Melanocyte of skin (primary cell): ENCODE measurements around the gene TSC22D4. TPM values are rescaled to one million over a fixed set of nuclear protein-coding genes. Genes with fewer than 3 reads are reported as not detected.

ENCODE experiments used
- total RNA-seq, 2 donors: library from RNA; depleted of rRNA; stranded (reverse); fragments of >200 nt; gene quantifications; 2 replicates each; pipeline ENCODE4 v1.2.3, GENCODE V29; 2012

TSC22D4 gene
- 10 to 100 TPM; 38.0 to 46.1 TPM for total RNA-seq

DNA sequence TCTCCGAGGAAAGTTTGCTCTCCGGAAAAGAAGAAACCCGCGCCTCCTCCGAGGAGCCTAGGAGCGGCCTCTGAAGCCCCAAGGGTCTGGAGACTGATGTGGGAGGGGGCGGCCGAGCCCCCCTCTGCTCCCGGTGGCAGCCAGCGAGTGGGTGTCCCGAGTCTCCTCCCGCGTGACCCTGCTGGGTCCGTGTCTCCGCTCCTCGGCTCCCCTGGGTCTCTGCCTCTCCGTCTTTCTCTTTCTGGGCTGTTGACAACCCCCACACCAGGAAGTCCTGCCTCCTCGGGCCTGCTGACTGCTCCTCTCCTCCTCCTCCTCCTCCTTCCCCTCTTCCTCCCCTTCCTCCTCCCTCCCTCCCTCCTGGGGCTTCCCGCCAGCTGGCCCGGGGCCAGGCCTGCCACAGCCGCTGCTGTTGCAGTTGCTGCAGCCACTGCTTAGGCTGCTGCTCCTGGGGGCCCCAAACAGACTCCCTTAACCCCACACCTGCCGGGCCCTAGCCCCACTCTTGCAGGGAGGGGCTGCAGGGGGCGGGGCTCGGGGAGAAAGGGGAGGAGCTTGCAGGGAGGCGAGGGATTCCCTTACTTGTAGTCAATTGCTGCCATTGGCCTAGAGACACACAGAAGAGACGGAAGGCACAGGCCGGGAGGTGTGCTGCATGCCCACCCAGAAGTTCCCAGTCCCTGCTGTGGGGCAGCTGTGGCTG is at the start of gene TSC22D4:
Gene TSC22D4, minus strand, starts transcription at position 257 of the 703 bp plus-strand sequence. CDS start 1,176 bp downstream, outside the sequence.

DNA sequence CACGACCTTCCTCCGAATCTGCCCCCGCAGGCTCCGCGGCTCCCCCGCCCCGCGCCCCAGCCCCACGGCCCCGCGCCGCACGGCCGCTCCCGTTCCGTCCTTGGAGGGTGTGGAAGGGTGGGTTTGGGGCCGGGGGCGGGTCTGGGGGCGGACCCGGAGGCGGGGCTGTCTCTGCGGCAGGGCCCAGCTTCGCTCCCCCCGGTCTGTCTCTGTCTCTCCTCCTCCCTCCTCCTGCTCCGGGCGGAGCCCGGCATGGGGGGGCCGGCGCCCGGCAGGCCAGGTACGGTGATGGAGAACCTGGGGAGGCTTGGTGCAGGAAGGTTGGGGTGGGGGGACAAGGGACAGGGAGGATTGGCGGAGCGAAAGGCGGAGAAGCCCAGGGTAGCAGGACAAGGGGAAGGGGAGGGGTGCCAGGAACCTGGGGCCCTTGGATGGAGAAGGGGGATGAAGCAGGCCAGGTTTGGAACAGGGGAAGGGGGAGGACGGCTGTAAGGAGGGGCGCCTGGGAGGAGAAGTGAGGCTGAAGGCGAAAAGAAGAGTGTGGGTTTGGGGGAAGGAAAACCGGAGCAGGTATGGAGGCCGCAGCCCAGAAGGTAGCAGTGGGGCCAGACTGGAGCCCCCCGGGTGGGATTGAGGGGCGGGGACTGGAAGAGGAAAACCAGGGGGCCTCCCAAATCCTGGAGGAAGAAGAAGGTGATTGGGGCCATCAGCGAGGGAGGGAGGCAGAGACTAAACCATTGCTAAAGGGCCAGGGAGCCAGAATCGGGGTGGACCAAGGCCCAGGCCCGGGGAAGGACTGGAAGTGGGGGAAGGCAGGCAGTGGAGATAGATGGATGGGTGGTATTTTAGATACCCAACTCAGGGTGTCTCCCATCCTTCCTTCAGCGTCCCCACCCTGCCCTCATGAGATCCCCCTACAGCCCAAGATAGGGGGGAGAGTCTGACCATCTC is 5.0 kb upstream of the TSC22D4 start, which contains the start of gene NYAP1:
Gene NYAP1, plus strand, starts transcription at position 206 of the 951 bp plus-strand sequence. CDS start 1,385 bp downstream, outside the sequence.

DNA sequence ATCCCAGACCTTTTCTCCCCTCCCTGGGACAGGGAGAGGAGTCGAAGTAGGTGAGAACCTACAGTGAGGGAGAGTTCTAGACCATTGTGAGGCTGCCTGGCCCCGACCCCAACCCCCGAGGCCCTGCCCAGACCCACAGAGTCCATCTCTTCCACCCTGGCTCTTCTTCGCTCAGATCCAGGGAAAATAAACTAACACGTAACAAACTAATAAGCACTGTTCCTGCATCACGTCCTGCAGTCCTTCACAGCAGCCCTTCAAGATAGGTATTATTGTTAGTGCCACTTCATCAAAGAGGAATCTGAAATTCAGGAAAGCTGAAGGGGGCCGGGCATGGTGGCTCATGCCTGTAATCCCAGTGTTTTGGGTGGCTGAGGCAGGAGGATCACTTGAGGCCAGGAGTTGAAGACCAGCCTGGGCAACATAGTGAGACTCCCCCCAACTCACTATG is 14.8 kb downstream of the TSC22D4 start, which contains the start of gene SPACDR:
Gene SPACDR, minus strand, starts transcription at position 51 of the 451 bp plus-strand sequence. CDS start 235 bp downstream, outside the sequence.

DNA sequence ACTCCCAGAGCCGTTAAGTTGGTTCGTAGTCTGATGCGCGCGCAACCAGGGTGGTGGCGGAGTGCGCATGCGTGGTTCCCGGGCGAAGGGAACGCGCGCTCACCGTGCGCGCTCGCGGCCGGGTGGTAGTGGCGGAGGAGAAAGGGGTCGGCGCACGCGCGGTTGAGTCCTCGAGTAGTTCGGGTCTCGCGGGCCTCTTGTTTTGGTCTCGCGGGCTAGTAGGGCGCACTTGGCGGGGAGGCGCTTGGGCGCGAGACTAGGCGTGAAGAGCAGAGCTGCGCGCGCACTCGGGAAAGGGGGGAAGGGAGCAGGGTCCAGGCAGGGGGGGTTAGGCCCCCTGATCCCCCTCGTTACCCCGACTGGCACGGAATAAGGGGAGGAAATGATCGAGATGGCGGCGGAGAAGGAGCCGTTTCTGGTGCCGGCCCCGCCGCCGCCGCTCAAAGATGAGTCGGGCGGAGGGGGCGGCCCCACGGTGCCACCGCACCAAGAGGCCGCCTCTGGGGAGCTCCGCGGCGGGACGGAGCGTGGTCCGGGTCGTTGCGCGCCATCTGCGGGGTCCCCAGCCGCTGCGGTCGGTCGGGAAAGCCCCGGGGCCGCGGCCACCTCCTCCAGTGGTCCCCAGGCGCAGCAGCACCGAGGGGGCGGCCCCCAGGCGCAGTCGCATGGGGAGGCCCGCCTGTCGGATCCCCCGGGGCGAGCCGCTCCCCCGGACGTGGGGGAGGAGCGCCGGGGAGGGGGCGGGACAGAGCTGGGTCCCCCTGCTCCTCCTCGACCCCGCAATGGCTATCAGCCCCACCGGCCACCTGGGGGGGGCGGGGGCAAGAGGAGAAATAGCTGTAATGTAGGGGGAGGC is 49.1 kb downstream of the TSC22D4 start, which contains the start of gene MEPCE:
Gene MEPCE, plus strand, starts transcription at position 195 of the 856 bp plus-strand sequence. Its CDS starts 188 bp downstream, at position 383.

DNA sequence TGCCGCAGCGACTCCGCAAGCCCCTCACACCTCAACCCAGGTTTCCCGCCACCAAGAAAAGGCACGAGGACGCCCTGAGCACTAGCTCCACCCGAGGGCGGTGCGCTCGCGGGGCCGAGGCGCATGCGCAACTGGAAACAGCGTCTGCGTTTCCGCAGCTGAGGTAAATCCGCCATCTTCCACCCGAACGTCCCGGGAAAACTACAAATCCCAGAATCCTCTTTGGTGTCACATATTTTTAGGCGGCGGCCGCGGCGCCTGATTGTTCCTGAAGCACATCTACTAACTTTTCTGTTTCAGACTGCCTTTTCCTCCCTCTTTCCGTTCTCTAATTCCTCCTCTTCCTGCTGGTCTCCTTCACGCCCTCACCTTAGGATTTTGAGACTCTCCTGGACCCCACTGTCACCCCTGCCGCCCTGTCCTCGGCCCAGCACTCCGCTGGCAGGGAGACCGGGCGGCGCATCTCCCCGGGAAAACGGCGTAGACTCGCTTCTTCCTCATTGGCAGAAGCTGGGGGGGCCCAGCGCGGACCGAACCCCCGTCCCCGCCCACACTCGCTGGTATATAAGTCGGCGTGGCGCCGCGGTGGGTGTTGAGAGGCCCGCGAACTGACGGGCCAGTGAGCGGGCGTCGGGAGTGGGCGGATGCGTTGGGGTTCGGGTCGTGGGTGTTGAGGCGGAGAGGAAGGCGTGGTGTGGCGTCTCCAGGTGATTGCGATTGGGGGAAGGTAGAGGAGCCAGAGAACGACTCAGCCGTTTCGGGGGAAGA is 50.6 kb downstream of the TSC22D4 start, which contains the start of gene ZCWPW1:
Gene ZCWPW1, minus strand, starts transcription at position 505 of the 768 bp plus-strand sequence. CDS start 8,054 bp downstream, outside the sequence.

Other genes with a start within 250 kb of the TSC22D4 start
- not detected for gene SPDYE3, start 171.5 kb downstream of the TSC22D4 start, total RNA-seq
- 10 to 100 TPM; 12.7 to 21.0 TPM for gene PILRB, start 121.1 kb downstream of the TSC22D4 start, total RNA-seq
- gene PILRA, start 105.7 kb downstream of the TSC22D4 start, total RNA-seq = not detected
- gene ZCWPW1, start 50.5 kb downstream of the TSC22D4 start, total RNA-seq = 1 to 10 TPM in 1 of 2 donors, under 1 TPM in 1; 0.33 to 3.1 TPM
- gene MEPCE, start 49.4 kb downstream of the TSC22D4 start, total RNA-seq = 10 to 100 TPM; 24.3 to 28.6 TPM
- gene PPP1R35, start 42.7 kb downstream of the TSC22D4 start, total RNA-seq = 10 to 100 TPM; 15.8 to 22.6 TPM
- gene SPACDR, start 15.0 kb downstream of the TSC22D4 start, total RNA-seq = under 1 TPM in 1 of 2 donors, not detected in 1; 0.33 TPM
- under 1 TPM; under 0.01 to 0.33 TPM for gene NYAP1, start 4.7 kb upstream of the TSC22D4 start, total RNA-seq
- 10 to 100 TPM; 14.1 to 16.0 TPM for gene AGFG2, start 60.0 kb upstream of the TSC22D4 start, total RNA-seq
- not detected for gene SAP25, start 94.7 kb upstream of the TSC22D4 start, total RNA-seq
- 10 to 100 TPM; 25.0 to 40.6 TPM for gene LRCH4, start 106.9 kb upstream of the TSC22D4 start, total RNA-seq
- gene FBXO24, start 107.1 kb upstream of the TSC22D4 start, total RNA-seq = under 1 TPM; under 0.01 to 0.69 TPM
- 1 to 10 TPM in 1 of 2 donors, under 1 TPM in 1; 0.33 to 2.4 TPM for gene PCOLCE, start 123.1 kb upstream of the TSC22D4 start, total RNA-seq
- 1 to 10 TPM; 4.7 to 7.2 TPM for gene MOSPD3, start 133.3 kb upstream of the TSC22D4 start, total RNA-seq
- under 1 TPM; 0.34 to 1.00 TPM for gene TFR2, start 162.3 kb upstream of the TSC22D4 start, total RNA-seq
- not detected for gene ACTL6B, start 177.2 kb upstream of the TSC22D4 start, total RNA-seq
- 100 to 1,000 TPM in 1 of 2 donors, 10 to 100 TPM in 1; 69.2 to 105 TPM for gene GNB2, start 194.5 kb upstream of the TSC22D4 start, total RNA-seq
- 10 to 100 TPM; 14.3 to 17.9 TPM for gene GIGYF1, start 215.0 kb upstream of the TSC22D4 start, total RNA-seq
- gene POP7, start 226.9 kb upstream of the TSC22D4 start, total RNA-seq = 10 to 100 TPM; 35.4 to 73.9 TPM
- not detected for gene EPO, start 241.3 kb upstream of the TSC22D4 start, total RNA-seq